Neuronal stem cell (in vitro differentiated cells): Measurements from ENCODE around the gene BCOR.
A peak's percentile ranks its signal among the peaks of the same experiment; 100 is the strongest.

Experiments used
- DNase-seq: peaks from one replicate; pipeline ENCODE4 v3.0.0-alpha.2; 2013; ENCODE audit warnings: low spot score
- H2AFZ ChIP-seq: one replicate; pipeline ENCODE4 v1.6.1; 2013; ENCODE audit warnings: mild to moderate bottlenecking, low read length, inconsistent platforms
- H2AK5ac ChIP-seq: 2 replicates; pipeline ENCODE4 v1.6.1; 2013; ENCODE audit warnings: low read depth, mild to moderate bottlenecking, inconsistent platforms, low read length, moderate library complexity, mixed read lengths
- H2BK120ac ChIP-seq: 2 replicates; pipeline ENCODE4 v1.6.1; 2013; ENCODE audit warnings: low read depth, mild to moderate bottlenecking, inconsistent platforms, low read length, moderate library complexity, mixed read lengths
- H2BK12ac ChIP-seq: one replicate; pipeline ENCODE4 v1.6.1; 2013; ENCODE audit warnings: low read length, inconsistent platforms
- H2BK15ac ChIP-seq: 2 replicates; pipeline ENCODE4 v1.6.1; 2013; ENCODE audit warnings: mild to moderate bottlenecking, low read length, inconsistent platforms, mixed read lengths
- H2BK5ac ChIP-seq: one replicate; pipeline ENCODE4 v1.6.1; 2013; ENCODE audit warnings: inconsistent platforms, mild to moderate bottlenecking, low read length, moderate library complexity
- H3K14ac ChIP-seq: one replicate; pipeline ENCODE4 v1.6.1; 2013; ENCODE audit warnings: low read length, inconsistent platforms
- H3K18ac ChIP-seq: 2 replicates; pipeline ENCODE4 v1.6.1; 2013; ENCODE audit warnings: low read length, inconsistent platforms
- H3K23ac ChIP-seq: 2 replicates; pipeline ENCODE4 v1.6.1; 2013; ENCODE audit warnings: low read depth, mild to moderate bottlenecking, mixed read lengths, low read length, inconsistent platforms; ENCODE audit not compliant: poor library complexity
- H3K27ac ChIP-seq: replicated peaks from 3 replicates; pipeline ENCODE4 v1.5.1; 2013; ENCODE audit warnings: low read length, inconsistent platforms
- H3K27me3 ChIP-seq, 3 experiments: 2 replicates each; pipeline ENCODE4 v1.6.1; 2013; ENCODE audit warnings: low read length in 3 of 3, mild to moderate bottlenecking in 2 of 3, inconsistent platforms in 1 of 3, low read depth in 1 of 3, mixed read lengths in 1 of 3, moderate library complexity in 1 of 3; ENCODE audit not compliant: control insufficient read depth in 3 of 3, insufficient read depth in 3 of 3
- H3K36me3 ChIP-seq, 2 donors: replicated peaks in 1 of 2; 2 replicates each; pipeline ENCODE4 v1.6.1; 2013; ENCODE audit warnings: low read length in 2 of 2; ENCODE audit not compliant: control insufficient read depth in 2 of 2, insufficient read depth in 2 of 2
- H3K4ac ChIP-seq: 2 replicates; pipeline ENCODE4 v1.6.1; 2013; ENCODE audit warnings: inconsistent platforms, mild to moderate bottlenecking, low read length, moderate library complexity
- H3K4me1 ChIP-seq, 2 donors: 1 replicate in 1 of 2; 2 replicates in 1 of 2; pipeline ENCODE4 v1.6.1; 2013; ENCODE audit warnings: low read length in 2 of 2, low read depth in 1 of 2; ENCODE audit not compliant: control insufficient read depth in 2 of 2, insufficient read depth in 1 of 2
- H3K4me2 ChIP-seq: one replicate; pipeline ENCODE4 v1.6.1; 2013; ENCODE audit warnings: mild to moderate bottlenecking, low read length, inconsistent platforms; ENCODE audit not compliant: insufficient read depth, poor library complexity, severe bottlenecking
- H3K4me3 ChIP-seq, 2 donors: 2 replicates each; pipeline ENCODE4 v1.5.1; 2013; ENCODE audit warnings: low read length in 2 of 2, mild to moderate bottlenecking in 2 of 2, inconsistent platforms in 1 of 2, moderate library complexity in 1 of 2
- H3K79me1 ChIP-seq: one replicate; pipeline ENCODE4 v1.6.1; 2013; ENCODE audit warnings: low read depth, mild to moderate bottlenecking, inconsistent platforms, low read length, moderate library complexity
- H3K9ac ChIP-seq: one replicate; pipeline ENCODE4 v1.6.1; 2013; ENCODE audit warnings: mild to moderate bottlenecking, low read depth, low read length, inconsistent platforms; ENCODE audit not compliant: poor library complexity
- H3K9me3 ChIP-seq, 2 donors: replicated peaks in 1 of 2; 2 replicates each; pipeline versions ENCODE3 to v1.6.1; 2013; ENCODE audit warnings: low read length in 2 of 2, mild to moderate bottlenecking in 2 of 2, inconsistent platforms in 1 of 2, low read depth in 1 of 2, mixed read lengths in 1 of 2, moderate library complexity in 1 of 2; ENCODE audit not compliant: control insufficient read depth in 2 of 2, insufficient read depth in 1 of 2
- H4K8ac ChIP-seq: one replicate; pipeline ENCODE4 v1.6.1; 2013; ENCODE audit warnings: low read depth, mild to moderate bottlenecking, inconsistent platforms, low read length, moderate library complexity
- H4K91ac ChIP-seq: one replicate; pipeline ENCODE4 v1.6.1; 2013; ENCODE audit warnings: low read length, low read depth, mild to moderate bottlenecking, inconsistent platforms; ENCODE audit not compliant: poor library complexity
- WGBS, 2 donors: extraction: QIAGEN DNeasy Blood & Tissue Kit; methylation state at CpG; one replicate each; pipeline ENCODE4 v1.1.7; 2013; ENCODE audit warnings: missing lambda C conversion rate in 2 of 2, mixed read lengths in 1 of 2; ENCODE audit not compliant: insufficient read length in 2 of 2, insufficient replicate concordance in 1 of 2; ENCODE audit errors: extremely low coverage in 2 of 2; 5-methylcytosine and 5-hydroxymethylcytosine counted together

BCOR gene

GRCh38 chrX:40012039-40012867 lies 85.5 kb downstream of the BCOR start:
- Histone ChIP-seq H2AFZ (no peak overlapping the region), H3K18ac (peak overlapping the region; percentile 90), H3K9me3 (peaks cover 0 to 5% of the 10 kb centered on the region in 2 donors), H2BK15ac (peak overlapping the region; percentile 75), H2BK5ac (peak overlapping the region; percentile 93), H3K27ac (no peak overlapping the region), H2BK120ac (peak overlapping the region; percentile 61), H3K23ac (no peak overlapping the region), H2AK5ac (peak overlapping the region; percentile 56), H3K4me1 (peaks cover 11 to 19% of the 10 kb centered on the region in 2 donors), H3K4me3 (peak overlapping the region; percentile 44 to 47), H2BK12ac (peak overlapping the region; percentile 22), H4K91ac (peak overlapping the region; percentile 24), H3K36me3 (no peaks in the 10 kb centered on the region), H3K4ac (peak overlapping the region; percentile 23), H3K27me3 (peaks cover 0 to 12% (median 0%) of the 10 kb centered on the region in 3 experiments), H3K9ac (peak overlapping the region; percentile 81), H3K79me1 (peaks cover 2% of the 10 kb centered on the region), H3K4me2 (peak overlapping the region; percentile 66), H4K8ac (no peak overlapping the region), H3K14ac (no peak overlapping the region)
- no CpG with 5 or more reads among the region's 60 CpGs for WGBS, 2 donors
- DNase-seq, result no peak

- Histone ChIP-seq H3K27ac (no peak overlapping the region), H3K4me3 (no peak overlapping the region), H2BK15ac (no peak overlapping the region), H3K9ac (no peak overlapping the region), H3K9me3 (peaks cover 0 to under 1% of the 10 kb centered on the region in 2 donors), H3K27me3 (peaks cover 0 to 18% (median 0%) of the 10 kb centered on the region in 3 experiments), H3K36me3 (no peaks in the 10 kb centered on the region), H3K18ac (no peak overlapping the region), H2BK12ac (no peak overlapping the region), H4K91ac (no peak overlapping the region), H2AK5ac (no peak overlapping the region), H2BK5ac (no peak overlapping the region), H3K79me1 (peaks cover 2% of the 10 kb centered on the region), H3K4me1 (peaks cover 11 to 21% of the 10 kb centered on the region in 2 donors), H3K4me2 (peak overlapping the region; percentile 66), H3K4ac (no peak overlapping the region), H4K8ac (no peak overlapping the region), H2BK120ac (no peak overlapping the region), H3K23ac (no peak overlapping the region), H2AFZ (no peak overlapping the region), H3K14ac (peak overlapping the region; percentile 17)
- WGBS, 2 donors, result no CpG with 5 or more reads among the region's 24 CpGs
- DNase-seq, result no peak
Observed at GRCh38 chrX:40011322-40012038, 86.3 kb downstream of the BCOR start.

- no peak overlapping the region for H4K8ac ChIP-seq
- H2AK5ac ChIP-seq, result no peak overlapping the region
- H3K9me3 ChIP-seq, result no peaks in the 10 kb centered on the region
- H4K91ac ChIP-seq, result no peak overlapping the region
- H3K4me3 ChIP-seq, result peak overlapping the region in 1 of 2 donors; percentile 68
- H2BK120ac ChIP-seq, result no peak overlapping the region
- DNase-seq, result no peak
- peak overlapping the region; percentile 58 for H2BK12ac ChIP-seq
- no peak overlapping the region for H3K4ac ChIP-seq
- H3K18ac ChIP-seq, result peak overlapping the region; percentile 80
- H3K36me3 ChIP-seq, result no peaks in the 10 kb centered on the region
- no peak overlapping the region for H2BK5ac ChIP-seq
- H3K4me1 ChIP-seq, result peaks cover 11 to 22% of the 10 kb centered on the region in 2 donors
- no CpG with 5 or more reads among the region's 21 CpGs for WGBS, 2 donors
- peaks cover 0 to 20% (median 0%) of the 10 kb centered on the region in 3 experiments for H3K27me3 ChIP-seq
- peak overlapping the region; percentile 17 for H3K14ac ChIP-seq
- H3K79me1 ChIP-seq, result peaks cover 2% of the 10 kb centered on the region
- peak overlapping the region; percentile 71 for H2BK15ac ChIP-seq
- peak overlapping the region; percentile 11 for H3K4me2 ChIP-seq
- H3K27ac ChIP-seq, result no peak overlapping the region
- peak overlapping the region; percentile 6 for H2AFZ ChIP-seq
- no peak overlapping the region for H3K23ac ChIP-seq
- no peak overlapping the region for H3K9ac ChIP-seq
Observed at GRCh38 chrX:40010550-40011321, 87.0 kb downstream of the BCOR start.
